Raji (cell line): ENCODE results near the gene DHX57.

Experiments
- POLR2A ChIP-seq: IDR thresholded peaks from 2 replicates; pipeline ENCODE4 v1.6.1; 2011; ENCODE audit warnings: low read depth, low read length, control low read depth; ENCODE audit not compliant: insufficient read depth

The DHX57 gene

GRCh38 chr2:38887347-38887746 is 11.6 kb upstream of the DHX57 start:
- no peak for TF ChIP-seq POLR2A

GRCh38 chr2:38886063-38886462 is 10.3 kb upstream of the DHX57 start:
- no peak for TF ChIP-seq POLR2A

- no peak for TF ChIP-seq POLR2A
Observed at GRCh38 chr2:38876407-38876806, 673 bp upstream of the DHX57 start.

- TF ChIP-seq POLR2A: no peak
Observed at GRCh38 chr2:38875227-38875575, 533 bp downstream of the DHX57 start.

GRCh38 chr2:38873763-38874162 is 2.0 kb downstream of the DHX57 start:
- no peak for TF ChIP-seq POLR2A

- TF ChIP-seq POLR2A: no peak
Observed at GRCh38 chr2:38871432-38871831, 4.3 kb downstream of the DHX57 start.

- TF ChIP-seq POLR2A: no peak
Observed at GRCh38 chr2:38866773-38867443, 8.8 kb downstream of the DHX57 start.

- no peak for TF ChIP-seq POLR2A
Observed at GRCh38 chr2:38863061-38863695, 12.6 kb downstream of the DHX57 start.

GRCh38 chr2:38862476-38862875 is 13.3 kb downstream of the DHX57 start:
- no peak for TF ChIP-seq POLR2A

GRCh38 chr2:38856165-38856564 is 19.6 kb downstream of the DHX57 start:
- no peak for TF ChIP-seq POLR2A

GRCh38 chr2:38850045-38850444 is 25.7 kb downstream of the DHX57 start:
- no peak for TF ChIP-seq POLR2A

- TF ChIP-seq POLR2A: no peak
Observed at GRCh38 chr2:38836791-38837190, 38.9 kb downstream of the DHX57 start.

GRCh38 chr2:38835990-38836389 is 39.7 kb downstream of the DHX57 start:
- TF ChIP-seq POLR2A: no peak

- no peak for TF ChIP-seq POLR2A
Observed at GRCh38 chr2:38835015-38835601, 40.6 kb downstream of the DHX57 start.

GRCh38 chr2:38830526-38831159 is 45.1 kb downstream of the DHX57 start:
- TF ChIP-seq POLR2A: no peak

- TF ChIP-seq POLR2A: no peak
Observed at GRCh38 chr2:38829971-38830370, 45.8 kb downstream of the DHX57 start.

- no peak for TF ChIP-seq POLR2A
Observed at GRCh38 chr2:38828460-38828859, 47.3 kb downstream of the DHX57 start.

- TF ChIP-seq POLR2A: no peak
Observed at GRCh38 chr2:38825956-38826355, 49.8 kb downstream of the DHX57 start.
